PC-3 (cell line): ENCODE data around the gene CUTC. TPM values are rescaled to one million over a fixed set of nuclear protein-coding genes. Genes with fewer than 3 reads are reported as not detected.

ENCODE experiments used
- ATAC-seq: fragments of 200-7000 bp; cut with Tn5 transposase; 2 replicates; pipeline ENCODE4 v1.9.1; 2020; ENCODE audit warnings: mild to moderate bottlenecking, moderate library complexity
- BruUV-seq: library from RNA; stranded (reverse); fragments of 400-500 nt; replicated peaks from 2 replicates; lab custom pipeline; 2021; lab: Mats Ljungman, UMichigan
- CTCF ChIA-PET: fragments of 300-600 bp; sonication (Branson Sonifier 250); formaldehyde crosslinking; loops from one replicate; lab custom pipeline; 2022; ENCODE audit warnings: antibody characterized with exemption; lab: Charles Lee
- POLR2A ChIA-PET: fragments of 300-600 bp; sonication (Branson Sonifier 250); formaldehyde crosslinking; loops from one replicate; lab custom pipeline; 2022; ENCODE audit warnings: antibody characterized with exemption; ENCODE audit not compliant: unreplicated experiment; lab: Charles Lee
- DNase-seq: peaks from one replicate; pipeline ENCODE4 v3.0.0-alpha.2; 2015
- H2AFZ ChIP-seq: fragments of 300-600 bp; sonication (generic); 2 replicates; pipeline ENCODE4 v1.6.0; 2016; ENCODE audit warnings: antibody characterized with exemption, low read length
- H3F3A ChIP-seq: fragments of 300-600 bp; sonication (generic); one replicate; pipeline ENCODE4 v1.6.0; 2017; ENCODE audit warnings: antibody characterized with exemption, low read length, control low read depth, mild to moderate bottlenecking; ENCODE audit not compliant: unreplicated experiment
- H3K27ac ChIP-seq: fragments of 300-600 bp; sonication (generic); 2 replicates; pipeline ENCODE4 v1.5.1; 2016; ENCODE audit warnings: mild to moderate bottlenecking, low read length
- H3K27me3 ChIP-seq: fragments of 300-600 bp; sonication (generic); 2 replicates; pipeline ENCODE4 v1.6.1; 2016; ENCODE audit warnings: low read length, mixed read lengths
- H3K36me3 ChIP-seq: fragments of 300-600 bp; sonication (generic); 2 replicates; pipeline ENCODE4 v1.6.1; 2016; ENCODE audit warnings: low read depth, mixed run types, low read length, mixed read lengths
- H3K4me1 ChIP-seq: fragments of 300-600 bp; sonication (generic); 2 replicates; pipeline ENCODE4 v1.5.1; 2016; ENCODE audit warnings: low read length; ENCODE audit not compliant: insufficient read depth
- H3K4me2 ChIP-seq: fragments of 300-600 bp; sonication (generic); 2 replicates; pipeline ENCODE4 v1.6.0; 2016; ENCODE audit warnings: low read length
- H3K4me3 ChIP-seq: fragments of 300-600 bp; sonication (generic); 2 replicates; pipeline ENCODE4 v1.5.1; 2016; ENCODE audit warnings: mild to moderate bottlenecking, low read length, mixed read lengths
- H3K79me2 ChIP-seq: fragments of 300-600 bp; sonication (generic); 2 replicates; pipeline ENCODE4 v1.6.1; 2017; ENCODE audit warnings: low read length, mixed read lengths
- H3K9ac ChIP-seq: fragments of 300-600 bp; sonication (generic); 2 replicates; pipeline ENCODE4 v1.6.0; 2016; ENCODE audit warnings: mild to moderate bottlenecking, low read length
- H3K9me2 ChIP-seq: fragments of 300-600 bp; sonication (generic); replicated peaks from 2 replicates; pipeline ENCODE4 v1.6.1; 2016; ENCODE audit warnings: mixed run types, low read length, mixed read lengths
- H3K9me3 ChIP-seq: fragments of 300-600 bp; sonication (generic); 2 replicates; pipeline ENCODE4 v1.6.1; 2016; ENCODE audit warnings: low read length, mixed read lengths
- H4K20me1 ChIP-seq: fragments of 300-600 bp; sonication (generic); 2 replicates; pipeline ENCODE4 v1.6.1; 2016; ENCODE audit warnings: low read length, mixed read lengths
- EZH2 ChIP-seq: fragments of 300-600 bp; sonication (generic); IDR thresholded peaks from one replicate; pipeline ENCODE4 v1.6.1; 2017; ENCODE audit warnings: antibody characterized with exemption, mild to moderate bottlenecking, low read length; ENCODE audit not compliant: unreplicated experiment
- EZH2phosphoT487 ChIP-seq: fragments of 300-600 bp; sonication (generic); IDR thresholded peaks from 2 replicates; pipeline ENCODE4 v1.6.1; 2018; ENCODE audit warnings: mild to moderate bottlenecking, antibody characterized with exemption, low read length, borderline replicate concordance
- intact Hi-C: fragments of 100-400 bp; cut with micrococcal nuclease; formaldehyde crosslinking; loops from 2 replicates; pipeline ENCODE4 v1.9.0; 2023
- total RNA-seq: library from RNA; depleted of rRNA; stranded (reverse); fragments of >200 nt; gene quantifications from 2 replicates; pipeline ENCODE4 v1.2.3, GENCODE V29; 2014
- TF ChIP-seq, protein P1 (sequence below): fragments of 300-600 bp; sonication (generic); conservative IDR thresholded peaks from 2 replicates; pipeline ENCODE4 v1.5.1; 2017; ENCODE audit warnings: antibody characterized with exemption, low read depth, mild to moderate bottlenecking, low read length

CUTC gene
- total RNA-seq, 1 experiment from 2014 or later = 10.2 TPM

DNA sequence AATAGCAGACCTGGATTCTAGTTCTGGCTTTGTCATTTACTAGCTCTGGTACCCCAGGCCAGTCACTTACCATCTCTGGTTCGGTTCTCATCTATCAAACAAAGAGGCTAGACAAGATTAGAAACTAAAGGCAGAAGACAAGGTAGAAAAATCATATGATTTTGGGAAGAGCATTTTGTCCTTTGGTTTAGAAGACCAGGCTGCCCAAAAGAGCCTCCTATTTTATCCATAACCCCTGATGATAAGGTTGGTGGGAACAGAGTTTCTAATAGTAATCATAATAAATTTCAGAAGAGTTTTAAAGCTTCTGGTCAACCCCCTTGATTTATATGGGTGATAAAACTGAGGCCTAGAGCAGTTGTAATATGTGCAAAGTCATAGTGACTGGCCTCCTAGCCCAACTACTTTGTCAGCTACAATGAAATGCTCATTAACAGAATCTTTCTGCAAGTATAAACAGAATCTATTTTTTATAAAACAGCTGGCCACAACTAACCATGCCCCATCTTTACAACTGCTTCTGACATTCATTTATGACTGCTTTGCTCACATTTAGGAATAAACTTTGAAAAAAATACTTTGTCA is 23.5 kb upstream of the CUTC start:
- Histone ChIP-seq H3K9ac (no peak overlapping the region), H3K4me2 (no peak overlapping the region), H3K36me3 (peaks cover 11% of the 10 kb centered on the region; the same call in 1 of the 2 replicates), H4K20me1 (no peaks in the 10 kb centered on the region), H3K27ac (no peak overlapping the region), H3F3A (no peaks in the 10 kb centered on the region), H3K4me1 (no peaks in the 10 kb centered on the region), H3K27me3 (no peaks in the 10 kb centered on the region), H3K79me2 (no peaks in the 10 kb centered on the region), H2AFZ (no peak overlapping the region), H3K9me2 (no peaks in the 10 kb centered on the region), H3K9me3 (no peaks in the 10 kb centered on the region), H3K4me3 (no peak overlapping the region)
- BruUV-seq = no TSS peak
- ATAC-seq (no peak), DNase-seq (no peak)
- ChIA-PET POLR2A (no interaction called here), CTCF (no interaction called here)
- intact Hi-C loops = no loop called here
- TF ChIP-seq, protein P1, sequence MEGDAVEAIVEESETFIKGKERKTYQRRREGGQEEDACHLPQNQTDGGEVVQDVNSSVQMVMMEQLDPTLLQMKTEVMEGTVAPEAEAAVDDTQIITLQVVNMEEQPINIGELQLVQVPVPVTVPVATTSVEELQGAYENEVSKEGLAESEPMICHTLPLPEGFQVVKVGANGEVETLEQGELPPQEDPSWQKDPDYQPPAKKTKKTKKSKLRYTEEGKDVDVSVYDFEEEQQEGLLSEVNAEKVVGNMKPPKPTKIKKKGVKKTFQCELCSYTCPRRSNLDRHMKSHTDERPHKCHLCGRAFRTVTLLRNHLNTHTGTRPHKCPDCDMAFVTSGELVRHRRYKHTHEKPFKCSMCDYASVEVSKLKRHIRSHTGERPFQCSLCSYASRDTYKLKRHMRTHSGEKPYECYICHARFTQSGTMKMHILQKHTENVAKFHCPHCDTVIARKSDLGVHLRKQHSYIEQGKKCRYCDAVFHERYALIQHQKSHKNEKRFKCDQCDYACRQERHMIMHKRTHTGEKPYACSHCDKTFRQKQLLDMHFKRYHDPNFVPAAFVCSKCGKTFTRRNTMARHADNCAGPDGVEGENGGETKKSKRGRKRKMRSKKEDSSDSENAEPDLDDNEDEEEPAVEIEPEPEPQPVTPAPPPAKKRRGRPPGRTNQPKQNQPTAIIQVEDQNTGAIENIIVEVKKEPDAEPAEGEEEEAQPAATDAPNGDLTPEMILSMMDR = no peak
- TF ChIP-seq EZH2 = no peak
- no peak for TF ChIP-seq EZH2phosphoT487

DNA sequence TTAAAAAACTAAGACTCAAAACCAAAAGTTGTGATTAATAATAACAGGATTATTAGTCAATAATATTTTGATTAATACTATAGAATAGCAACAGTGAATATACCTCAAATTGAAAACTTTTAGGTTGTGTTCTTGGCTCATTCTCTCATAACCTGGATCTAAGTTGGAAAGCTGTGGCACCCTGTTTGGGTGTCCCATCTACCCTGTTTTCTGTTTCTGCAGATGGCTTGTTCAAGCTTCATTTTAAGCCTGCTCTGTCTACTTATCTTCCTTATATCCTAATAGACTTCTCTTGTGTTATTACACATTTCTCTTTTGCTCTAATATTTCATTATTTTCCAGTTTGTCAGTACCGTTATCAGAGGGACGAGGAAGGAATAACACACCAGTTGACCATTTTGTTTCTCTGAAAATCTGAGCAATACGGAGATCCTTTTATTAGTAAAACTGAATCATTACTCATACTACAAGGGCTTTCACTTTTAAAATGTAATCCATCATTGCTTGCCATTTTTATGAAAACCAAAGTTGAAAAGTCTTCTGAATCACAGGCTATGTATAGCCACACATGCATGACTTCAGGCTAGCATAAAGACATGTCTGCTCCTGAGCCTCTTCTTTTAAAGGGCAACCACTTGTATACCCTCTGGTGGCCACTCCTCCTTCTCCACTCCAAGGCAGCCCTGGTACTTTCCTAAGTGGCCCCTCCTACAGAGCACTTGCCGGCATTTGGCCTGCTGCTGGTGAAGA is 22.4 kb upstream of the CUTC start:
- peaks cover 11% of the 10 kb centered on the region; the same call in 1 of the 2 replicates for H3K36me3 ChIP-seq
- no peaks in the 10 kb centered on the region for H3K27me3 ChIP-seq
- H3K9me2 ChIP-seq = no peaks in the 10 kb centered on the region
- no peaks in the 10 kb centered on the region for H3K79me2 ChIP-seq
- POLR2A ChIA-PET = no interaction called here
- H3K4me1 ChIP-seq = no peaks in the 10 kb centered on the region
- CTCF ChIA-PET = no interaction called here
- no peak overlapping the region for H3K9ac ChIP-seq
- ATAC-seq (no peak), DNase-seq (no peak)
- no peaks in the 10 kb centered on the region for H3K9me3 ChIP-seq
- no peak overlapping the region for H3K4me3 ChIP-seq
- no peaks in the 10 kb centered on the region for H3F3A ChIP-seq
- no TSS peak for BruUV-seq
- intact Hi-C loops = no loop called here
- H2AFZ ChIP-seq = no peak overlapping the region
- H3K27ac ChIP-seq = no peak overlapping the region
- H4K20me1 ChIP-seq = no peaks in the 10 kb centered on the region
- H3K4me2 ChIP-seq = no peak overlapping the region
- TF ChIP-seq, protein P1 = no peak
- TF ChIP-seq EZH2 (no peak), EZH2phosphoT487 (no peak)
